Nephron progenitor cell (in vitro differentiated cells): ENCODE measurements around the gene PFKL.

ENCODE experiments used
- DNase-seq: peaks from one replicate; pipeline ENCODE4 v3.0.0; 2021
- H3K27ac Mint-ChIP-seq: 2 replicates; pipeline ENCODE4 v1.8.0; 2021; ENCODE audit warnings: mild to moderate bottlenecking, moderate library complexity, mixed read lengths
- H3K27me3 Mint-ChIP-seq: 2 replicates; pipeline ENCODE4 v1.8.0; 2021; ENCODE audit warnings: mild to moderate bottlenecking, low read depth, mixed read lengths; ENCODE audit not compliant: poor library complexity
- H3K36me3 Mint-ChIP-seq: 2 replicates; pipeline ENCODE4 v1.8.0; 2021; ENCODE audit warnings: low read depth, mixed read lengths
- H3K4me1 Mint-ChIP-seq: 2 replicates; pipeline ENCODE4 v1.8.0; 2021; ENCODE audit warnings: mixed read lengths
- H3K4me3 Mint-ChIP-seq: 2 replicates; pipeline ENCODE4 v1.8.0; 2021; ENCODE audit warnings: mild to moderate bottlenecking, moderate library complexity, mixed read lengths
- H3K9me3 Mint-ChIP-seq: 2 replicates; pipeline ENCODE4 v1.8.0; 2021; ENCODE audit warnings: mild to moderate bottlenecking, moderate library complexity, mixed read lengths
- TF ChIP-seq, protein P1 (sequence below): fragments of 200-600 bp; sonication (generic); IDR thresholded peaks from 2 replicates; pipeline ENCODE4 v1.5.0; 2021; ENCODE audit warnings: antibody characterized with exemption

PFKL gene

GRCh38 chr21:44325386-44326271 lies 25.8 kb downstream of the PFKL start:
- no peak overlapping the region for H3K4me3 Mint-ChIP-seq
- no peaks in the 10 kb centered on the region for H3K9me3 Mint-ChIP-seq
- no peaks in the 10 kb centered on the region for H3K36me3 Mint-ChIP-seq
- peaks cover 11% of the 10 kb centered on the region for H3K4me1 Mint-ChIP-seq
- TF ChIP-seq, protein P1, sequence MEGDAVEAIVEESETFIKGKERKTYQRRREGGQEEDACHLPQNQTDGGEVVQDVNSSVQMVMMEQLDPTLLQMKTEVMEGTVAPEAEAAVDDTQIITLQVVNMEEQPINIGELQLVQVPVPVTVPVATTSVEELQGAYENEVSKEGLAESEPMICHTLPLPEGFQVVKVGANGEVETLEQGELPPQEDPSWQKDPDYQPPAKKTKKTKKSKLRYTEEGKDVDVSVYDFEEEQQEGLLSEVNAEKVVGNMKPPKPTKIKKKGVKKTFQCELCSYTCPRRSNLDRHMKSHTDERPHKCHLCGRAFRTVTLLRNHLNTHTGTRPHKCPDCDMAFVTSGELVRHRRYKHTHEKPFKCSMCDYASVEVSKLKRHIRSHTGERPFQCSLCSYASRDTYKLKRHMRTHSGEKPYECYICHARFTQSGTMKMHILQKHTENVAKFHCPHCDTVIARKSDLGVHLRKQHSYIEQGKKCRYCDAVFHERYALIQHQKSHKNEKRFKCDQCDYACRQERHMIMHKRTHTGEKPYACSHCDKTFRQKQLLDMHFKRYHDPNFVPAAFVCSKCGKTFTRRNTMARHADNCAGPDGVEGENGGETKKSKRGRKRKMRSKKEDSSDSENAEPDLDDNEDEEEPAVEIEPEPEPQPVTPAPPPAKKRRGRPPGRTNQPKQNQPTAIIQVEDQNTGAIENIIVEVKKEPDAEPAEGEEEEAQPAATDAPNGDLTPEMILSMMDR = no peak
- H3K27ac Mint-ChIP-seq = no peak overlapping the region
- H3K27me3 Mint-ChIP-seq = peaks cover 3% of the 10 kb centered on the region
- DNase-seq = no peak

GRCh38 chr21:44326272-44326647 lies 26.4 kb downstream of the PFKL start:
- Mint-ChIP-seq H3K4me3 (no peak overlapping the region), H3K4me1 (peaks cover 11% of the 10 kb centered on the region), H3K9me3 (no peaks in the 10 kb centered on the region), H3K27me3 (peaks cover 3% of the 10 kb centered on the region), H3K36me3 (no peaks in the 10 kb centered on the region), H3K27ac (no peak overlapping the region)
- TF ChIP-seq, protein P1 = no peak
- no peak for DNase-seq

DNA sequence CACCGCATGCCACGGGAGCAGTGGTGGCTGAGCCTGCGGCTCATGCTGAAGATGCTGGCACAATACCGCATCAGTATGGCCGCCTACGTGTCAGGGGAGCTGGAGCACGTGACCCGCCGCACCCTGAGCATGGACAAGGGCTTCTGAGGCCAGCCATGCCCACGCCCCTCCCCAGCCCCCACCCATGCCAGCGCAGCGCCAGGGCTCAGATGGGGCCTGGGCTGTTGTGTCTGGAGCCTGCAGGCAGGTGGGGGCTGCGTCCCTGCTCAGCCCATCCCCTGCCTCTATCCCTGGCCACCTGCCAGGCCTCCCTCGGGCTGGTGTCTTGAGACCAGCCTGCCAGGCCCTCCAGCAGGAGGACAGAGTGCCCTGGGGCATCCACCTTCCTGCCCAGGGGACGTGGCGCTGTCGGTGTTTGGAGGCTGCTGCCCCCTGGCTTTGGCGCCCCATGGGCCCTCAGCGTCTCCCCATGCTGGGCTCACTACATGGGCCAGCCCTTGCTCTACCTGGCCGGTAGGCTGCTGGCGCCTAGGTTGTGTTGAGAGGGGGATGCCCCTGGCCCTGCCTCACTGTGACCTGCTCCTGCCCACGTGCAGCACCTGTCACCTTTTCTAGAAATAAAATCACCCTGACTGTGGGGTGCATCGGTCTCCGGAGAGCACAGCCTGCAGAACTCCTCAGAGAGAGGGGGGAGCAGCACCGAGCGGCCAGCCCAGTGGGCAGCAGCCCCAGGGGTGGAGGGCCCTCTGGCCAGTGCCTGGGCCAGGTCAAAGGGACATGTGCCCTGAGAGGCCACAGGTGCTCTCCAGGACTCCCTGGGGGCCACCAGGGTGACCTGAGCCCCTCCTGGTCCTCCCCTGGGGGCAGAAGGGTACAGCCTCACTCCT lies 27.1 kb downstream of the PFKL start:
- DNase-seq = no peak
- peaks cover 3% of the 10 kb centered on the region for H3K27me3 Mint-ChIP-seq
- H3K4me3 Mint-ChIP-seq = no peak overlapping the region

GRCh38 chr21:44327603-44327974 lies 27.7 kb downstream of the PFKL start:
- no peak overlapping the region for H3K4me3 Mint-ChIP-seq
- peaks cover 3% of the 10 kb centered on the region for H3K27me3 Mint-ChIP-seq
- H3K4me1 Mint-ChIP-seq = peaks cover 19% of the 10 kb centered on the region
- DNase-seq = no peak
- no peaks in the 10 kb centered on the region for H3K36me3 Mint-ChIP-seq
- no peak overlapping the region for H3K27ac Mint-ChIP-seq
- no peaks in the 10 kb centered on the region for H3K9me3 Mint-ChIP-seq
- TF ChIP-seq, protein P1 = no peak

More for the DNA sequence above, 27.1 kb downstream of the PFKL start:
- Mint-ChIP-seq H3K36me3 (no peaks in the 10 kb centered on the region), H3K9me3 (no peaks in the 10 kb centered on the region), H3K4me1 (peaks cover 16% of the 10 kb centered on the region), H3K27ac (no peak overlapping the region)
- TF ChIP-seq, protein P1 = no peak

DNA sequence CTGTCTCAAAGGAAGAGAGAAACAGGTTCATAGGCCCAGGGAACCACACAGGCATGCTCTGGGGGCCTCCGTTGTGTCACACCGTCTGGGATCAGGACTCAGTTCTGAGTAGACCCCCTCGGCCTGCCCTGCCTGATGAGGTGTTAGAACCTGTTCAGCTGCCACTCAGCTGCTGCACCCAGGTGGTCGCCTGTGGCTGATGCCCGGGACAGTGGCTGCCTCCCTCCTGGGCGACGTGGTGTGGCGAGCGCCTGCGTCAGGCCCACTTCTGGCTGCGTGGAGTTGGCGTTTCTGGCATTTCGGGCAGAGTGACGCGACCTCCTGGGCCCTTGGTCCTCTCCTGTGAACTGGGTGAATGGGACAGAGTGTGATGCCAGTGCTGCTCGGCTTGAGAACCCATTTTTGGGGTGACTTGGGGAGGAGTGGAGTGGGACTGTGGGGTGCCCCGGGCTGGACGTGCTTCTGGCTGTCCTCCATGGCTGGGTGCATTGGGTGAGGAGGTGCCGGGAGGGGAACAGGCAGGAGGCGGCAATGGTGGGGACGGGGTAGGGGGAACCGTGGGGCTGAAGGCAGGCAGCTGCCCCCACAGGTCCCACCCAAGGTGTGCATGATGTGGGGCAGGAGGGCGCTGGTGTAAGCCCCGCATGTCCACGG lies 28.5 kb downstream of the PFKL start:
- Mint-ChIP-seq H3K4me1 (peaks cover 27% of the 10 kb centered on the region), H3K4me3 (no peak overlapping the region), H3K9me3 (no peaks in the 10 kb centered on the region), H3K36me3 (no peaks in the 10 kb centered on the region), H3K27me3 (no peaks in the 10 kb centered on the region), H3K27ac (no peak overlapping the region)
- TF ChIP-seq, protein P1 = no peak
- DNase-seq = no peak
